Measurements from ENCODE around the gene C1orf141. TPM values are rescaled to one million over a fixed set of nuclear protein-coding genes. Genes with fewer than 3 reads are reported as not detected.

Gene C1orf141
- total and polyA plus RNA-seq, 12 donors: not detected

DNA sequence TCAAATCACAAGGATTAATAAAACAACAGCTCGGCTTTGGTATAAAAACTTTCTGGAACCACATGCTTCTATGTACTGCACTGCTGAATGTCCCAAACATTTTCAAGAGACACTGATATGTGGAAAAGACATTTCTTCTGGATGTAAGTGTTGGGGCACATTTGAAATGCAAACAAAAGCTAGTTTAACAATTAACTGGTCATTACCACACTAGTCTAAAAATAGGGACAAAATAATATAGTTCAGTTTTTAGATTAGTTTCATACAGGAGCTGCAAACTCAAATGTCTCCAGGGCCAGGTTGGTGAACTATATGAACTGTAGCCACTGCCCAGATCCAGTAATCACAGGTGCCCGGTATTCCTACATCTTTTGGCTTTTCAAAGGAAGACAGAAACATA lies 34.7 kb upstream of the C1orf141 start:
- H3K9me3 ChIP-seq: peaks cover 0 to 3% (median 0%) of the 10 kb centered on the region in 11 donors
- no peaks in the 10 kb centered on the region for H3K27me3 ChIP-seq
- no peak overlapping the region for H3K27ac ChIP-seq
- intact Hi-C loops (cut with DNase I): no loop called here
- peaks cover 0 to 8% (median 0%) of the 10 kb centered on the region in 9 donors for H3K4me1 ChIP-seq
- WGBS, 2 donors: 88 to 99% methylated on average over 2 of the region's 2 CpGs
- TF ChIP-seq, protein P1, sequence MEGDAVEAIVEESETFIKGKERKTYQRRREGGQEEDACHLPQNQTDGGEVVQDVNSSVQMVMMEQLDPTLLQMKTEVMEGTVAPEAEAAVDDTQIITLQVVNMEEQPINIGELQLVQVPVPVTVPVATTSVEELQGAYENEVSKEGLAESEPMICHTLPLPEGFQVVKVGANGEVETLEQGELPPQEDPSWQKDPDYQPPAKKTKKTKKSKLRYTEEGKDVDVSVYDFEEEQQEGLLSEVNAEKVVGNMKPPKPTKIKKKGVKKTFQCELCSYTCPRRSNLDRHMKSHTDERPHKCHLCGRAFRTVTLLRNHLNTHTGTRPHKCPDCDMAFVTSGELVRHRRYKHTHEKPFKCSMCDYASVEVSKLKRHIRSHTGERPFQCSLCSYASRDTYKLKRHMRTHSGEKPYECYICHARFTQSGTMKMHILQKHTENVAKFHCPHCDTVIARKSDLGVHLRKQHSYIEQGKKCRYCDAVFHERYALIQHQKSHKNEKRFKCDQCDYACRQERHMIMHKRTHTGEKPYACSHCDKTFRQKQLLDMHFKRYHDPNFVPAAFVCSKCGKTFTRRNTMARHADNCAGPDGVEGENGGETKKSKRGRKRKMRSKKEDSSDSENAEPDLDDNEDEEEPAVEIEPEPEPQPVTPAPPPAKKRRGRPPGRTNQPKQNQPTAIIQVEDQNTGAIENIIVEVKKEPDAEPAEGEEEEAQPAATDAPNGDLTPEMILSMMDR (IDR thresholded peaks at IDR 0.05): no peak
- H3K36me3 ChIP-seq: no peaks in the 10 kb centered on the region
- H3K4me3 ChIP-seq: no peak overlapping the region
- no peak for ATAC-seq
- DNase-seq: no peak

DNA sequence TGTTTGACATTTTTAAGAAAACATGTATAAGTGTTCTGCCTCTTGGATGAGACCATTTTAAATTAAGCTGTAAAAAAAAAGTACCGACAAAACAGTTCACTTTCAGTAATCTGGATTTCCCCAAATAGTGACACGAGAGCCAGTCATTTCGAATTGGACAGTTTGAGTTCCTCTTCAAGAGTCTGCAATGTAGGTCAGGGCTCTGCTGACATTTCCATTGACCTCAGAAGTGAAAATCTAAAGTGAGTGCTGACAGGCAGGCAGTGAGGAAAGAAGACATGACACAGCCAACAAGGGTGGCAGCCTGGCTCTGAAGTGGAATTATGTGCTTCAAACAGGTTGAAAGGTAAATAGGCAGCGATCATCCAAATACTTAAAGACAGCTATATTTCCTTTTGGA lies 31.4 kb upstream of the C1orf141 start, which contains the start of gene IL23R:
Gene IL23R (plus strand): TSS at position 259 of the 400 bp plus-strand sequence. CDS start 1,667 bp downstream, outside the sequence.
- intact Hi-C loops (cut with DNase I): no loop called here
- no peak within 1 kb of the TSS for H3K4me3 ChIP-seq
- H3K27ac ChIP-seq: no peak within 1 kb of the TSS
- 24 to 38% methylated on average over 4 of the region's 4 CpGs for WGBS, 2 donors
- H3K9me3 ChIP-seq: peaks cover 0 to 3% (median 0%) of the 10 kb centered on the region in 11 donors
- TF ChIP-seq, protein P1 (IDR thresholded peaks at IDR 0.05): no peak
- ATAC-seq: peak; percentile 76 to 97 (median 92)
- H3K4me1 ChIP-seq: peaks cover 0 to 8% (median 0%) of the 10 kb centered on the region in 9 donors
- H3K36me3 ChIP-seq: no peaks in the 10 kb centered on the region
- no peaks in the 10 kb centered on the region for H3K27me3 ChIP-seq
- DNase-seq: peak in 1 of 2 donors; percentile 52

DNA sequence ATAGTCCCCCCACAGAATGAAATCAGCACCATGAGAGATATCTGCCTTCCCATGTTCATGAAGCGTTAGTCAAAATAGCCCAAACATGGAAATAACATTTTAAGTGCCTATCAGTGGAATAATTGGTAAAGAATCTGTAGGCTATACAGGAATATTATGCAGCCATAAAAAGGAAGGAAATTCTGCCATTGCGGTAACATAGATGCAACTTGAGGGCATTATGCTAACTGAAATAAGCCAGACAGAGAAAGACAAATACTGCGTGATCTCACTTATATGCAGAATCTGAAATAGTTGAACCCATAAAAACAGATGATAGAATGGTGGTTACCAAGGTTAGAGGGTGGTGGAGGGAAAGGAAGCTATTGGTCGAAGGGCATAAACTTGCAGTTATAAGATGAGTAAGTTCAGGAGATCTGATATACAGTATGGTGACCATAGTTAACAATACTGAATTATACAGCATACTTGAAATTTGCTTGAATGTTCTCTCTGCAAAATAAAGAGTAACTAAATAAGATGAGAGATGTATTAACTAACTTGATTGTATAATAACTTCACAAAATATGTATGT lies 30.8 kb upstream of the C1orf141 start:
- 95 to 96% methylated on average over 4 of the region's 4 CpGs for WGBS, 2 donors
- no peak overlapping the region for H3K4me3 ChIP-seq
- no peaks in the 10 kb centered on the region for H3K36me3 ChIP-seq
- DNase-seq: no peak
- H3K4me1 ChIP-seq: peaks cover 0 to 8% (median 0%) of the 10 kb centered on the region in 9 donors
- TF ChIP-seq, protein P1 (IDR thresholded peaks at IDR 0.05): no peak
- peaks cover 0 to 3% (median 0%) of the 10 kb centered on the region in 11 donors for H3K9me3 ChIP-seq
- intact Hi-C loops (cut with DNase I): no loop called here
- H3K27me3 ChIP-seq: no peaks in the 10 kb centered on the region
- no peak for ATAC-seq
- no peak overlapping the region for H3K27ac ChIP-seq

DNA sequence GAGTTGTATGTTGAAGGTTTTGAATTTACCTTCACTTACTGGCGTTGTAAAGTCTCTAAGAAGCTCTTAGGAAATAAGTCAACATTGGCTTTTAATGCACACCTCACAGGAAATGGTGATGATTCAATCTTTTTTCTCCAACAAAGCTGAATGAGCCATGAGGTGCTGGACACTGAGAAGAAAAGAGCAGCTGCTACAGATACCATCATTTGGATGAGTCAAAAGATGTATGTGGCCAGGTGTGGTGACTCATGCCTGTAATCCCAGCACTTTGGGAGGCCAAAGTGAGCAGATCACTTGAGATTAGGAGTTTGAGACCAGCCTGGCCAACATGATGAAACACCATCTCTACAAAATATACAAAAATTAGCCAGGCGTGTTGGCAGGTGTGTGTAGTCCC lies 28.2 kb upstream of the C1orf141 start:
- intact Hi-C loops (cut with DNase I): no loop called here
- WGBS, 2 donors: 83 to 89% methylated on average over 2 of the region's 2 CpGs
- ATAC-seq (no peak), DNase-seq (no peak)
- no peak overlapping the region for H3K27ac ChIP-seq
- H3K36me3 ChIP-seq: no peaks in the 10 kb centered on the region
- peaks cover 0 to 3% (median 0%) of the 10 kb centered on the region in 11 donors for H3K9me3 ChIP-seq
- peaks cover 0 to 5% (median 0%) of the 10 kb centered on the region in 7 donors for H3K27me3 ChIP-seq
- H3K4me3 ChIP-seq: no peak overlapping the region
- peaks cover 0 to under 1% (median 0%) of the 10 kb centered on the region in 9 donors for H3K4me1 ChIP-seq
- TF ChIP-seq, protein P1 (IDR thresholded peaks at IDR 0.05): no peak
